GM13977 (cell line): ENCODE measurements around the gene HMG20A.

Experiments used
- DNase-seq: peaks from one replicate; pipeline ENCODE4 v3.0.0; 2012; ENCODE audit warnings: low spot score
- CTCF ChIP-seq: IDR thresholded peaks from 2 replicates; pipeline ENCODE4 v1.5.1; 2012; ENCODE audit warnings: mild to moderate bottlenecking, control low read depth; ENCODE audit not compliant: insufficient read depth; ENCODE audit errors: extremely low read depth, missing control alignments
- in situ Hi-C: fragments of 300-500 bp; cut with MboI; formaldehyde crosslinking; loops from one replicate; pipeline ENCODE4 v1.12.0; 2022; ENCODE audit warnings: low sequenced_read_pairs, low pct_unique_long_range_greater_than_20kb, mixed read lengths, inconsistent platforms; ENCODE audit not compliant: unreplicated experiment

The HMG20A gene

GRCh38 chr15:77525907-77526594 lies 105.4 kb downstream of the HMG20A start:
- in situ Hi-C loops = no loop called here
- no peak for TF ChIP-seq CTCF
- DNase-seq = no peak

GRCh38 chr15:77526595-77527163 lies 106.0 kb downstream of the HMG20A start:
- TF ChIP-seq CTCF = no peak
- peak; percentile 15 for DNase-seq
- in situ Hi-C loops = no loop called here

- no peak for TF ChIP-seq CTCF
- peak; percentile 11 for DNase-seq
- in situ Hi-C loops = no loop called here
Measured at GRCh38 chr15:77527164-77527778, 106.6 kb downstream of the HMG20A start.

GRCh38 chr15:77527831-77528231 lies 107.1 kb downstream of the HMG20A start:
- DNase-seq = no peak
- in situ Hi-C loops = no loop called here

GRCh38 chr15:77528290-77528967 lies 107.7 kb downstream of the HMG20A start:
- in situ Hi-C loops = no loop called here
- no peak for TF ChIP-seq CTCF
- DNase-seq = no peak

More at GRCh38 chr15:77527831-77528231, 107.1 kb downstream of the HMG20A start:
- no peak for TF ChIP-seq CTCF

- DNase-seq = no peak
- no peak for TF ChIP-seq CTCF
- in situ Hi-C loops = no loop called here
Measured at GRCh38 chr15:77528968-77529319, 108.3 kb downstream of the HMG20A start.
